T follicular helper cell (primary cell): ENCODE data around the gene ING3.
"Not testable (repeated sequence)": the region's sequence is repeated elsewhere in the genome, so short reads cannot be mapped to it uniquely, and the experiment has no call there.

Source experiments
- DNase-seq: peaks from one replicate; pipeline ENCODE4 v3.0.0-alpha.2; 2020; ENCODE audit warnings: low read depth

The ING3 gene

DNA sequence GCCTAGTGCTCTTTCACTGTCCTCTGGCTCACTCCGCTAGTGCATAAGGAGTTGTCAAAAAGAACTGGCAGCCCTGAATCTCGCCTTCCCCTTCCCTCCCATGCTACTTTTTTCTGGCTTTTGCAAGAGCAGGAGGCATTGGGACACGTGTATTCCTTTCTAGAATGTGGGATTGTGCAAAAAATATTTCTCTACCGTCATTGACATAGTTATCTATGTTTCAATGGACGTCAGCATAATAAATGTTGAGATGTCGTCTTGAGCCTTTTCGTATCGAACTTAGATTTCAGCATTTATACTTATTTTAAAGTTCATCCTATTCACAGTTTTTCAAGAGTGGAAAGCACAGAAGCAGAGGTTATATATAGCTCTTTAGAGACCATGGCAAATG, 727 bp downstream of the ING3 start:
- DNase-seq, result no peak

DNA sequence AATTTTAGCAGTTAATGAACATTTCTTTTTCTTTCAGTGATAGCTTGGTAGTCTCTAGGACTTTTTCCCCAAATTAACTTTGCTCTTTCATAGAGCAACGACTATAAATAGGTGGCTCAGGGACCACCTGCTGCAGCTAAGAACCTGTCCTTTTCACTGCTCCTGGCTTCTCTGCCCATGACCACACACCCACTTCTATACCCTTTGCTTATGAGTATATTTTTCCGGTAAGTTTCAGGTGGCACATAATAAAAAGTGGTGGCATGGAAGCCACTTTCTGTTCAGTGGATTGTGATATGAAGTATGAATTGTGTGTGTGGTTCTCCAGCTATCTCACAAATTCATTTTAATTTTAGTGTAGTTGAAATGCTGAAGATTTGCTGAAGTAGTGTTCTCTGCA, 1.2 kb downstream of the ING3 start:
- DNase-seq, result no peak

- no peak for DNase-seq
Measured at GRCh38 chr7:120955577-120956149, 5.1 kb downstream of the ING3 start.

- DNase-seq, result no peak
Measured at GRCh38 chr7:120959929-120960484, 9.4 kb downstream of the ING3 start.

- DNase-seq, result no peak
Measured at GRCh38 chr7:120960714-120961113, 10.1 kb downstream of the ING3 start.

DNA sequence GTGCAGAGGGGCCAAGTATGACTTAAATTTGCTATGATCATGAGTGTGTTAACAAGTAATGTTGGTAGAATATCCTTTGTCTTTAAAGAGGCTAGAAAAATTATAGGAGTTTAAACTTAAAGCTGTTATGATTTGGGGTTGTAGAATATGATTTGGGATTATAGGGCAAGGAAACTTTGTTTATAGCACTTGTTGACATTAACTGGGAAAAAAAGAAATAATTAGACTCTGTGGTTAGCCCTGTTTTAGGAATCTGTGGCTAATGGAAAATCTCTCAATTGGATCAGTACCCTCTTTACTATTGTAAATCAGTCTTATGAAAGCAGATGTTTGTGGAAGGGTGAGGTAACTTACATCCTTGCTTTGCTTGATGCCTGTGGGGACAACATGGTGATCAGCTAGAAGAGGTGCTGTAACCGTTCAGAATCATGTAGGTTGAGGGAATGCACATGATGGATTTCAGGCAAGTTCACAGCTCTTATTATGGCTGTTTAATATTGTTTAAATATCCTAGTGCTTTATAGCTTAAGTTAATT, 11.1 kb downstream of the ING3 start:
- no peak for DNase-seq

DNA sequence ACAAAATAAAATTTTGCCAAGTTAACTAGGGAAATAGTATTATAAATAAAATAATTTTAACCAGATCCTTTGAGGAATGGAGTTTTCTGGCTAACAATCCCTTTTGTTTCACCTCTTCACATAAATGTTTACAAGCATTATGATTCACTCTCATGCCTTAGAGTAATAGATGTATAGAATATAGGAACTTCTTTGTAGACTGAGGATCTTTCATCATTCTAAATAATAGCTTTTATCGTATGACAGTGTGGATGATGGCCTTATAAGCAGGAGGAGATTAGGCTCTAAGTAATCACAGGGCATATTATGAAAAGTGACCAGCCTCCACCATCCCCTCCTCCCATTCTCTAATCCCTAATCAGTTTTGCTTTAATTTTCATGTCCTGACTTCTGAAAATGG, 13.5 kb downstream of the ING3 start:
- DNase-seq, result no peak

DNA sequence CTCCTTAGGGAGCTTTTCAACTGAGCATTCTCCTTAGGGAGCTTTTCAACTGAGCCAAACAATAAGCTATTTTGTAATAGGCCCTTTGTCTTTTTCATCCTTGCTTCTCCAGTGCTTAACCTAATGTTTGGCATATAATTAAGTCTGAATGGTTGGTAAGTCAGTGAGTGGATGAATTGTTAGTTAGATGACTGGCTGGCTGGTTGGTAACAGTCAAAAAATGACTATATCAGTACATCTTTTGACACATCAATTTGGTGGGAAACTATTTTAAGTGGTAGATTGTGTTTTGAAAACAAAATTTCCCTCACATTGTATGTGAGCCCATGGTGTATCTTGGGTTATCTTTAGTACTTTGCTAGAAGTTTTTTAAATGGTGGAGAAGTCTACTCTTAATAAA, 16.4 kb downstream of the ING3 start:
- DNase-seq, result no peak

- DNase-seq, result no peak
Measured at GRCh38 chr7:120973849-120974248, 23.3 kb downstream of the ING3 start.

- no peak for DNase-seq
Measured at GRCh38 chr7:120979765-120980499, 29.4 kb downstream of the ING3 start.

DNA sequence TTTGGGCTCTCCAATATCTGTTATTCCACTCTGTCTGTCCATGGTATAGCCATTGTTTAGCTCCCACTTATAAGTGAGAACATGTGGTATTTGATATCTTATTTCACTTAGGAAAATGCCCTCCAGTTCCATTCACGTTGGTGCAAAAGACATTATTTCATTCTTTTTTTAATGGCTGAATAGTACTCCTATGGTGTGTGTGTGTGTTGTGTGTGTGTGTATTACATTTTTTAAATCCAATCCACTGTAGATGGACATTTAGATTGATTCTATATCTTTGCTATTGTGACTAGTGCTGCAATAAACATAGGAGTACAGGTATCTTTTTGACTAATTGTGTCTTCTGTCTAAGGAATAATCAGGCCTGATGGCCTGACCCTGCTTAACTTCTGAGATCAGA, 30.5 kb downstream of the ING3 start:
- DNase-seq, result no peak

GRCh38 chr7:120981888-120982615, 31.5 kb downstream of the ING3 start:
- no peak for DNase-seq

- DNase-seq, result not testable (repeated sequence)
Measured at GRCh38 chr7:120983592-120983991, 33.0 kb downstream of the ING3 start.

DNA sequence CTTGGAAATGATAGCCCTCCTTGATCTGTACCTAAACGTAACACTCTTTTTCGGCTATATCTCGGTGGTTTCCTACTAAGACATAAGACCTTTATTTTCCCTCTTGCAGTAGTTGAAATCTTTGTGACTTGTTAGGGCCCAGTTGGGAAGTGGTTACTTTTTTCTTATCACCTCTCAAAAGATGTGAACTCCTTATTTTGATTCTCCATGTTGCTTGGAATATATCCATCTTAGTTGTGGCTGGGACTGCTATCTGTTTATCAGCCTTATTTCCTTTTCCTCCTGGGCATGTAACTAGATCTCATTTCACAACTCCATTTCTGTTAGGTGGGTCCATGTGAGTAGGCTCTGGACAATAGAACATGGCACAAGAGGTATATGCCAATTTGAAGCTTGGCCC, 33.8 kb downstream of the ING3 start:
- no peak for DNase-seq

DNA sequence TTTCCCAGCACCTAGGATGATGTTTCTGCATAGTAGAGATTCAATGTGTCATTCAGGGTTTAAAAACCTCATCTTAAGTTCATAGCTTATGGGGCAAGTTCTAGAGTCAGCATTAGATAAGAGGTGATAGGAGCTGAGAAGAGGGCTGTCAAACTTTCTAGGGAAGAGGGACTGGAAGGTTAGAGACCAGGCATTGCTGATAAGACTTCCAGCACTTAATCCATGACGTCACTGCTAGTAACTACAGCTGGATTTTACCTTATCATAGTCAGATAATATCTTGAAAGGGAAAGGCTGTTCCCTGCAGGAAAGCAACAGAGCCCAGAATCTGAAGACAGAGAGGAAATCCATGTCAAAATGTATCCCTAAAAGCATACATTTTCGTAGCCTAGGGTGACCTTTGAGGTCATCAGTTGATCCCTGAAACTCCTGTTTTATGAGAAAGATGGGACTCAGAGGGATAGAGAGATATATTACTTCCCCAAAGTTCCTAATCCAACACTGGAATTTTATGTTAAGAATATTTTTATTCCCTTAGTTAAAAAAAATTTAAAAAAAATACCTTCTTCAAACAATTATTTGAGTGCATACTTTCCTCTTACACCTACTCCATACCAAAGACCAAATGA, 34.7 kb downstream of the ING3 start:
- no peak for DNase-seq

GRCh38 chr7:120985839-120986238, 35.3 kb downstream of the ING3 start:
- DNase-seq, result no peak

- no peak for DNase-seq
Measured at GRCh38 chr7:120986650-120987049, 36.1 kb downstream of the ING3 start.

GRCh38 chr7:120987280-120987679, 36.7 kb downstream of the ING3 start:
- DNase-seq, result no peak

DNA sequence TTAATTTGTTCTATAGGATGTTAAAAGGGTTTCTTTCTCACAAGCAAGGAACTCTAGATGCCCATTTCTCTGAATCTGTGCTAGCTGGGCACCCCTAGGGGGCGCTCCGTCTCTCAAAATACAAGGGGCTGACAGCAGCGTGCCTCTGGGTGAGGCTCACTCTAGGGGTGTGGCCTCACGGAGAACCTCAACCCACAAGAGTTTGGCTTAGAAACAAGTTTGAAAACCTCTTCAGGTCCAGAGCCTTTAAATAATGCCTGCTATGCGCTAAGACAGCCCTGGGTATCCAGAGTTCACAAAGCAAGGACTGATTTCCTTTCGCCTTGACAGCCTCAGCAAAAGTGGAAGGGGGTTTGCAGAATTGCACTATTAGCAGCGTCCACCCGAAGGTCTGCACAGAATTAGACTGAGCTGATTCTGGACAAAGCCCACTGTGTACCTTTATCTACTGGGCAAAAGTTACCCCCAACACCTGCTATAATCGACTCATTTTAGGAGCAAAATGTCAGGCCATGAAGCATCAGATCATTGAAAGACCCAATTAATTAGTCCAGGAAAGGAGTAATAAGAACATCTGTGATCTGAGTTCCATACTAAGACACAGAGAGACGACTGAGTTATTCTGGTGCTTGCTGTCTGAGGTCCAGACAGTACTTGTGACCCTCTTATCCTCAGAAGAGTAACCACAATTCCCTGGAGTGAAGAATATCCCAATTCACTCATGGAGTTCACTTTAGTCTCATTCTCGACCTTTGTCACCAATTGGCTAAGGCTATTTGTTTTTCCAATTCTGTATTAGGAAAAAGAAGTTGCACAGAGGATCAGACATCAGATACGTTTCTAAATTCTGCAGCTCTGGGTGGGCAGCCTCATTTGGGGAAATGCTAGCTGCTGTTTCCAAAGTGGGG, 37.4 kb downstream of the ING3 start:
- DNase-seq, result peak; percentile 77

DNA sequence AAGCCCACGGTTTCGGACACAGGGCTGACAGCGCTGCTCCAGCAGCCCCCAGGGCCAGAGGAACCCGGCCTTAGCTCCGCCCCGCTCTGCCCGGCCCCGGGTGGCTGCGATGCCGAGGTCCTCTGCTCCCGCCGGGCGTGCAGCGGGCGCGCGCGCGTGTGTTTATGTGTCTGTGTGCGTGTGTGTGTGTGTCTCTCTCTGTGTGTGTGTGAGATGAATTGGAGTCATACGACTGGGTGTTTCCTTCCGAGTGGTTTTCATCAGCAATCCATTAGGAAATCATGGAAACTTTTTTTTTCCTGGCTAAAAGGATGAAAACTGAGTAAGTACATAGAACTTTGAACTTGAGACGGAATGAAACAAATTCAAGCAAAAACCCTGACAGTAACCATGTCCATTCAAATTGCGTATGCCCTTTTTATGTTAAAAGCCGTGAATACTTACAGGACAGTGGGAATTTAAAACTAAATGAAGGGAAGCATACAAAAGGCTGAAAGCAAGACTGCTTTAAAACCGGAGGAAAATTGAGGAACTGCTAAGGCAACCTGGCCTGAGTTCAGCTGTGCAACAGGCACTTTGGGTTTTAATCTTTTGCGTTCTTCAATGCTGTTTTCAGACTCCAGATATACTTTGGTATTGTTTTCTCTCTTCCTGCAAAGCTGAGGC, 38.1 kb downstream of the ING3 start, which contains the start of gene CPED1:
Gene CPED1, plus strand, starts transcription at position 121 of the 666 bp plus-strand sequence. CDS start 911 bp downstream, outside the sequence.
- no peak for DNase-seq
